ENCODE measurements around the gene AQP4.

AQP4 gene

GRCh38 chr18:26840965-26841364 lies 24.5 kb downstream of the AQP4 start:
- no peak for DNase-seq (ENCODE audit: low read depth)

GRCh38 chr18:26839609-26840008 lies 25.9 kb downstream of the AQP4 start:
- no peak for DNase-seq (ENCODE audit: low read depth)

GRCh38 chr18:26832302-26832701 lies 33.2 kb downstream of the AQP4 start:
- DNase-seq (ENCODE audit: low read depth), result no peak

- DNase-seq (ENCODE audit: low read depth), result no peak
Measured at GRCh38 chr18:26827581-26827980, 37.9 kb downstream of the AQP4 start.

- DNase-seq (ENCODE audit: low read depth), result no peak
Measured at GRCh38 chr18:26826656-26827235, 38.8 kb downstream of the AQP4 start.

GRCh38 chr18:26821181-26821580 lies 44.3 kb downstream of the AQP4 start:
- DNase-seq (ENCODE audit: low read depth), result no peak

- no peak for DNase-seq (ENCODE audit: low read depth)
Measured at GRCh38 chr18:26819046-26819445, 46.5 kb downstream of the AQP4 start.

- no peak for DNase-seq (ENCODE audit: low read depth)
Measured at GRCh38 chr18:26818461-26818860, 47.0 kb downstream of the AQP4 start.

GRCh38 chr18:26813043-26813442 lies 52.5 kb downstream of the AQP4 start:
- no peak for DNase-seq (ENCODE audit: low read depth)

GRCh38 chr18:26812462-26812861 lies 53.0 kb downstream of the AQP4 start:
- DNase-seq (ENCODE audit: low read depth), result no peak

- DNase-seq (ENCODE audit: low read depth), result no peak
Measured at GRCh38 chr18:26809346-26809745, 56.2 kb downstream of the AQP4 start.

- DNase-seq (ENCODE audit: low read depth), result no peak
Measured at GRCh38 chr18:26806224-26806623, 59.3 kb downstream of the AQP4 start.

- no peak for DNase-seq (ENCODE audit: low read depth)
Measured at GRCh38 chr18:26804519-26804918, 61.0 kb downstream of the AQP4 start.

GRCh38 chr18:26803643-26804042 lies 61.9 kb downstream of the AQP4 start:
- no peak for DNase-seq (ENCODE audit: low read depth)

GRCh38 chr18:26802330-26803200 lies 62.9 kb downstream of the AQP4 start:
- DNase-seq (ENCODE audit: low read depth), result no peak

Data from fibroblast of gingiva (primary cell).